GM19395 (cell line): ENCODE results near the gene C14orf119.

Source experiments
- ATAC-seq: cut with Tn5 transposase; IDR thresholded peaks from one replicate; pipeline ENCODE4 v1.9.1; 2021; ENCODE audit warnings: mild to moderate bottlenecking, moderate library complexity; ENCODE audit not compliant: unreplicated experiment

C14orf119 gene

DNA sequence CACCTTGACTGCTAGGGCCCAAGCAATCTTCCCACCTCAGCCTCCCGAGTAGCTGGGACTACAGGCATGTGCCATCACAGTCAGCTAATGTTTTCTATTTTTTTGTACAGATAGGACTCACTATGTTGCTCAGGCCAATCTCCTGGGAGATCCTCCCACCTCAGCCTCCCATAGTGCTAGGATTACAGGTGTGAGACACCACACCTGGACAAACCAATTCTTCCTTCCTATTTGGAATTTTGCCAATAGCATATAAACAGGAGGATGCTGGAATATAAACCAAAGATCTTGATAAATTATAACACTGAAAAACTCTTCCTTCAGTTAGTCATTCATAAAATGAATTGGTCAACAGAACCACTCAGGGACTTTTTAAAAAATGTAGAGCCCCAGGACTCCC is 8.7 kb upstream of the C14orf119 start:
- ATAC-seq: no peak

DNA sequence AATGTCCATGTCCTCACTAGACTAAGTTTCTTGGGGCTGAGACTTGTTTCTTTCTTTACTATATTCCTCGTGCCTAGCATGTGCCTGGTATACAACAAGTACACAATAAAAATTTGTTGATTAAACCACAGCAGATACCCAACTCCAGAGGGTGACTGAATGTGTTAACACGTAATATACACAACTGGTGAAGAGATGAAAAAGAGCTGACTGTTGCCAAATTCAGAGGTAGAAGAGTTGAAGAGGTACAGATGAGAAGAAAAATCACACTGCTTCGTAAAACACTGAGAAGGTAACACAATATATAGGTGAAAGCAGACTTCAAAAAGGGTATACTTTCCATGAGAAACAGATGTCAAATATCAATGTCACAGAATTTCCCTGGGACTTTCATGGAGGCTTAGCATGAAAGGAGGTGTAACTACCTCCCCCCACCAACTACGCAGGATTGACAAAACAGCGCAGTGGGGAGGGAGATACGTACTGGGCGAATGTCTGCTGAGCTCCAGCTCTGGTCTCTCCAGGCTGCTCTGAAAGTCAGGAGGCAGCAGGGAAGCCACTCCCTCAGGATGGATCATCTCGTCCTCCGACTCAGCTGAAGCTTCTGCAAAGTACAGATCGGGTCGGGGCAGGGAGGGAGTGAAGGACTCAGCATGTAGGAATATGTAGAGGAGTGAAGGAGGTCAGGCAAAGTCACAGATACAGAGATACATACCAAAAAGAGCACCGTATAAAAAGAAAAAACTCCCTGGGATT is 5.6 kb upstream of the C14orf119 start:
- ATAC-seq: no peak

DNA sequence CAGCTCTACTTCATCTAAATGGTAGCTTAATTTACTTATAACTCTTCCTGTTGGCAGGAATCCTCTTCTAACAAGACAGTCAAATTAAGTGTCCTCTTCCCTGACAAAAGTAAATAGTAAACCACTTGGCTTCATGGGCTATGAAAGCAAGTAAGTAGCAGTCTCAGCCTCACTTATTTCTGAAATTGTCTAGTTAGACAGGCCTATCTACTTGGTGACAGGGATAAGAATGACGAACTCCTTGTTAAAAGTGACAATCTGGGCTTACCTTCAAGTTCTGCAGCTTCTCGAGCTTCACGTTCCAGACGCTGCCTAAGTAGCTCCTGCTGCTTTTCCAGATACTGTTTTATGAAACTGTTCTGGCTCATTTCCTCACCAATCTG is 5.1 kb upstream of the C14orf119 start:
- ATAC-seq: no peak

DNA sequence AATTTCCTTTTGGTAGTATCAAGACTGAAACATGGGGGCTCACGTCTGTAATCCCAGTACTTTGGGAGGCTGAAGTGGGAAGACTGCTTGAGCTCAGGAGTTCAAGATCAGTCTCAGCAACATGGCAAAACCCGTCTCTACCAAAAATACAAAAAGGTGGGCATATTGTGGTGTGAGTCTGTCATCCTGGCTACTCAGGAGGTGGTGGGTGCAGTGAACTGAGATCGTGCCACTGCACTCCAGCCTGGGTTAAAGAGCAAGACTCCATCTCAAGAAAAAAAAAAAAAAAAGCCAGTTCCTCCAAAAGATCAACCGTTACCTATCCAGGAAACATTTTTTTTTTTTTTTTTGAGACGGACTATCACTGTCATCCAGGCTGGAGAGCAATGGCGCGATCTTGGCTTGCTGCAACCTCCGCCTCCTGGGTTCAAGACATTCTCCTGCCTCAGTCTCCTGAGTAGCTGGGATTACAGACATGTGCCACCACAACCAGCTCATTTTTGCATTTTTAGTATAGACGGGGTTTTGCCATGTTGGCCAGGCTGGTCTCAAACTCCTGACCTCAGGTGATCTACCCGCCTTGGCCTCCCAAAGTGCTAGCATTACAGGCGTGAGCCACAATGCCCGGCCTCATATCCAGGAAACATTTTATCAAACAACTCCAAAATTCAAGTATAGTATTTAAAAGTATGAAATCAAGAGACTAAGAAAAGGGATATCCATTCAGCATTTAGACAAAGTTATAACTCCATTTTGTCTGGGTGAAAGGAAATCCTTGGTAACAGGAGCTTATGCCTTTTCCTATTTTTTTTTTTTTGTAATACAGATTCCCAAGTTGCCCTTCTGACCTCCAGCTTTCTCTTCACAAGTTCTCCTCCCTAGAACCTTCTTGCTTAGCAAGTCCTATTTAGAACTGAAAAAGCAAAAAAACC is 3.7 kb upstream of the C14orf119 start:
- ATAC-seq: no peak

DNA sequence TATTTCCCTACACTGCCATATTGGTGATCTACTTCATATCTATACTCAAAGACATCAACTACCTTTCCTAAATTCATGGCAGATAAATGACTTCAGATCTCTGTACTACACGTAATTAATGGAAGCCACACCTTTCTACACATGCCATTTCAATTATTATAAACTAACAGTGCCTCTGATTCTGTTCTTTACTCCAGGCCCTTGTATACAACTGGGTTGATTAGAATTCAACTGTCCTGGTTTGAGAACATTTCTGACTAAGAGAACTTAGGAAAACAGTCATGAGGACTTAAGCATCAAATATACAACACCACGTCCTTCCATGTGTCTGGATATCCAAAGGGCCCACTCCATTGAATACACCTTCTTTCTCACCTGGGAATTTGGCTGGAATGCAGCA is 2.2 kb upstream of the C14orf119 start:
- no peak for ATAC-seq

DNA sequence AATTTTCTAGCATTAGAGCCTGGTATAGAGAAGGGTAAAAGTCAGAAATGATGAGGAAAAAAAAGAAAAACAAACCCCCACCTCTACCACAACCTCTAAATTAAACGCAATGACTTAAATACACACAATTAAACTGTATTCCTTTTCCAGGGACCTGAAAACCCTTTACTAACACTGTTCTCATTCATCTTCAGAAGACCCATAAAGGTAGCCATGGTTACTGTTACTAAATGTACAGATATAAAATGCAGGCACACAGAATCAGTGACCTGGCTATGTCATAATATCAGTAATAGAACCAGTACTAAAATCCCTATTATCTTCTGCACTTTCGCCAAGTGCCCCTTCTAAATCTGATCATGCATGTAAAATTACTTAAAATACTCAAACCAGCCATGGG is 1.8 kb upstream of the C14orf119 start:
- no peak for ATAC-seq

DNA sequence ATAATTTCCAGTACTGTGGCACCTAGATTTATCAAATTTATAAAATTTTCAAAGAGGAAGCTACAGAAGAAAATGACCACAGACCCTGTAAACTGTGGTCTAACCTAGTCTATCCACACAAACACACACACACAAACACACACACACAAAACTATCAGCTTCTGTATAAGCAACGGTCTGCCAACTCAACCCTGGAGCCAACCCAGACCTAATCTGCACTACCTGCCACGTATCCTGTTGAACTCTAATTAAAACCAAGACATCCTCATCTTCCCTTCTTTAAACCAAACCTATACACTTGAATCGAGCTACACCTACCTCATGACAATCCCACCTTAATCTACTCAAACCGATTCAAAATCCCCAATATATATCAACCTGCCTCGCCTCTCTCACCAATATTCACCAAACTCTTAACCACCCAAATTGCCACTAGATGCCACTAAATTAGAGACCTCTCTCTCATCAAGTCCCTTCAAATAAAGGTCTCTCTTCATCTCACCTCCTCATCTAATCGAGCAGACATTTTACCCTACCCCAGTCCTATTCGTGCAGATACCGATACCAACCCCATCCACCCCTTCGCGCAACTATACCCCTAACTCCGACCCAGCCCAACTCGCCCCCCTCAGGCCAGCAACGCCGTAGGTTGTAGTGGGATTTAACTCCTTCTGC is 1.2 kb upstream of the C14orf119 start:
- no peak for ATAC-seq

DNA sequence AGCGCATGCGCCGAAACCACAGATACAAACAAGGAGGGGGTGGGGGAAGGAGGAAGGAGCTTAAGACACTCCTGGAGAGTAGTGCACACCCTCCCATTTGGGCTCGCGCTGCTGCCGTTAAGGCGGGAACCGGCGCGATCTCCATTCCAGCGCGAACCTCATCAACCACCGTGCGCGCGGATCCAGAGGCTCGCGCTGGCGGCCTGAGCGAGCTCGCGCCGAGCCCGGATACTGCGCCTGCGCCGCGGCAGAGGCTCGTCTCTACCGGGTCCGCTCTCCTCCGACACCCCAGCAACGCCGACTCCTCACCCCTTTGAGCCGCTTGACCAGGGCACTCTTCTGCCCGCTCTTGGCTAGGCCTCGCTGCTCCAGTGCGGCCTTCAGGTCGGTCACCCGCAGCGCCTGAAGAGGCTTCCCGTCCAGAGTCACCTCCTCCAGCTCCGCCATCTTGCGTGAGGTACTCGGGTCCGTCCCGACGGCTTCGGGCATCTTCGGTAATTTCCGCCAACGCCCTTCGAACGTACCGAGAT is 574 bp upstream of the C14orf119 start, which contains the start of gene ACIN1:
Gene ACIN1, minus strand, starts transcription at position 471 of the 530 bp plus-strand sequence. Its CDS starts 24 bp downstream, at position 447.
- ATAC-seq: peak; percentile 37

DNA sequence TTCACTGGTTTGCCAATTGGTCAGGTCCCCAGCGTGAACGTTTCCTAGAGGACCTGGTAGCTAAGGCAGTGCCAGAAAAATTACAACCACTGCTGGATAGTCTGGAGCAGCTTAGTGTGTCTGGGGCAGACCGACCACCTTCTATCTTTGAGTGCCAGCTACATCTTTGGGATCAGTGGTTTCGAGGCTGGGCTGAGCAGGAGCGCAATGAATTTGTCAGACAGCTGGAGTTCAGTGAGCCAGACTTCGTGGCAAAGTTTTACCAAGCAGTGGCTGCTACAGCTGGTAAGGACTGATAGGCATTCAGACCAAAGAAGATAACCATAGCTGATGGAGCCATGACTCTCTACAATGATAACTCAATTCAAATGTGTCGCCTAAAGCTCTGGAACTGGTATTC is 2.5 kb downstream of the C14orf119 start:
- no peak for ATAC-seq

DNA sequence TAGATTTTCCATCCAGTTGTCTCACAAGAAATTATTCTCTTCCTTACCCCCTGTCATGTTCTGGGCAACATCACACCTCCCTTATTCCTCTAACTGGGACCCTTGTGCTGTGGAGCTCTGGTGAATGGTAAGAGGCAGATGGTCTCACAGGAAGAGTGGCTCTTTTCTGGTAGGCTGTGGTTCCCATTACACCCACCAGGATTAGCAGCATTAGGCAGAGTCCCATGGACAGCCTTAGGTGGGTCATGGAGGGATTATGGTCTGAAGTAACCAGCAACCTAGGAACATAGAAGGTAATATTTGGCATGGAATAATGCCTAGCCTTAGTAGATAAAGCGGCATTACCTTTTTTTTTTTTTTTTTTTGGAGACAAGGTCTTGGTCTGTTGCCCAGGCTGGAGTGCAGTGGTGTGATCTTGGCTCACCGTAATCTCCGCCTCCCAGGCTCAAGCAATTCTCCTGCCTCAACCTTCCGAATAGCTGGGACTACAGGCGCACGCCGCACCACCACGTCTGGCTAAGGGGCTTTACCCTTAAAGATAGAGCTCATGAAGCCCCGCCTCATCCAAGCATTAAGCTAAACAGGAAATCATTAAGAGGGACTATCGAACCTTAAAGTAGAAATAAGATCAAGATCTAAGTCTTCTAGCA is 4.0 kb downstream of the C14orf119 start:
- ATAC-seq: no peak

DNA sequence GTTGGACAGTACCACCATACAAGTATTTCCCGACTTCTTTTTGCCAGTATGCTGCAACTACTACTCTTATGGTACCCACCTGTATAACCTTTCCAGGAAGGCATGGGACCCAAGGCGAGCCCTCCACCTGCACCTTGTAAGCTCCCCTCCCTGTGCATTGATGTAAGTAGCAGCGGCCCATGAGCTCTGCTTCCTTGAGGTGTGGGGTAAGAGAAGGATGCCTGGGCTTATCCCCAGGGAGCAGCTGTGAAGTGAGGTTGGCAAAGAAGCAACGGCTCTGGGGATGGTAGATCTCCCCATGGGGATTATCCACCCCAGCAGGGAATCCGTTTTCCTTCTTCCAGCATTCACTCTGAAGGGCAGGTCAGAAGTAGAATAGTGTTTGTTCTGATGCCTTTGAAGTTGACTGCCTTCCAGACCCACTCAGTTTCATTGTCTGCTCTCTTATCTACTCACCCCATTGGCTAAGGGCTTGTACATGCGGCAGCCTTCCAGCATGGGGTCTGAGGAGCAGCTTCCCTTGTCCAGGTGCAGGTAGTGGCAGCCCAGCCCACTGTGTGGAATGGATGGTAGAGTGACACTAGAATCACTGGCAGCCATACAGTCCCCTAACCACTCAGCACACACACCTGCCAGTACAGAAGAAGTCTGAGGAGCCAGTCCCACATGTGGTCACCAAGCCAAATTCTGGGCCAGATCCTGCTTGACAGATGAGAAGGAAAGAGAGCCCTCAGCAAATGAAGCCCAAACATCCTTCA is 6.1 kb downstream of the C14orf119 start:
- ATAC-seq: no peak

DNA sequence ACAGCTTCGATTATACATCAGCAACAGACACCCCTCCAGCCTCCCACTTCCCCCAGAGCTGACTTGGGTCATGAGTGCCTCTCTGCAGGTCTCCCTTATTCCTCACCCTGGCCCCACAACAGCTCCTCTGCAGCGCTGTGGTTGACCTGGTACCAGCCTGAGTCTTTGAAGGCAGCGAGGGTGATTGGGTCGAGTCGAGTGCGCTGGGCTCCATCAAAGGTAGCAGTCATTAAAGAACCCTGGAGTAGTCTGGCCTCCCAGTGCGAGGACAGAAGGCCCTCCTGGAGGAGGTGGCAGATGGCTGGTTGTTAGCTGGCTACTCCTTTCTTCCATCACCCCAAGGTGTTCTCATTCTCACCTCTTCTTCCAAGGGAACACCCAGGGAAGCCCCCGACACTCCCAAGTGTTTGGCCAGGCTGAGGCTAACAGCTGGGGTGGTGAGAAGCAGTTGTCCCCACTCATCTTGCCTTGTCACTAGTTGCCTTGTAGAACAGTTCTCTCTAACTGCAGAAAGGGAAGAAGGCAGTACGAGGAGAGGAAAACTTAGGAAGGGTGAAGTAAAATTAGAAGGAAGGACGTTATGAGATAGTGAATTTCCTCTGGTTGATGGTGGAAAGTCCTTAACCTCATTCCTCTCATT is 6.8 kb downstream of the C14orf119 start:
- no peak for ATAC-seq

DNA sequence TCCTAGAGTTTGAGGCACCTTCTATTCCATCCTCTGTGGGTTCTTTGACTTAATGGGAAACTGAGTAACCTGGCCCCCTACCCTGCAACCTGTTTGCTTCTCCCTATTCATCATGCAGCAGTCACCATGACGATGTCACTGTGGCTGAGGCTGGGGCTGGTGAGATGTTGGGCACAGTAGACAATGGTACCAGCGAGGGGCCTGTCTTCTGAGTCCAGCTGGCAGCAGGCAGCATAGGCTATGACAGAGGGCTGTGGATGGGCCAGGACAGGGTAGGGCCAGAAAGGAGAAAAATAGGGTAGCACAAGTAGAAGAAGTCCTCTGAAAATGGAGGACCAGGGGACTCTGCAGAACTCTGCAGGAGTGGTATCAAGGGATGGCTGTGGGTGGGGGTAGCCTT is 7.5 kb downstream of the C14orf119 start:
- no peak for ATAC-seq

DNA sequence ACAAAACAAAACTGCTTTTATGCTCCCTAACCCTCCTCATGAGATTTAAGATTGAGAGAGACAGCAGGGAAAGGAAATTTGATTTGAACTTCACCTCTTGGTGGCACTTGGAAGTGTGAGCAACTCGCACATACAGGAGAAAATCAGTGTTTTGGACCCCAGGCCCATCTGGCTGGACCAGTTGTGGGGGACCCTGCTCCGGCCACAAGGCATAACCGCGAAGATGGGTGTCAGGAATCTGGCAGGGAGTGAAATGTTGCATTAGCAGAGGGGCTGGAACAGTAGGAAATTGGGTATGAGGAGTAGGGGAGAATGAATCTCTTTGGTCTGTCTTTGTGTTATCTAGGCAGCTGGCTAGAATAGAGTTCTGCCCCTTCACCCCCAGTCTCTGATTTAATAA is 8.3 kb downstream of the C14orf119 start:
- ATAC-seq: no peak

DNA sequence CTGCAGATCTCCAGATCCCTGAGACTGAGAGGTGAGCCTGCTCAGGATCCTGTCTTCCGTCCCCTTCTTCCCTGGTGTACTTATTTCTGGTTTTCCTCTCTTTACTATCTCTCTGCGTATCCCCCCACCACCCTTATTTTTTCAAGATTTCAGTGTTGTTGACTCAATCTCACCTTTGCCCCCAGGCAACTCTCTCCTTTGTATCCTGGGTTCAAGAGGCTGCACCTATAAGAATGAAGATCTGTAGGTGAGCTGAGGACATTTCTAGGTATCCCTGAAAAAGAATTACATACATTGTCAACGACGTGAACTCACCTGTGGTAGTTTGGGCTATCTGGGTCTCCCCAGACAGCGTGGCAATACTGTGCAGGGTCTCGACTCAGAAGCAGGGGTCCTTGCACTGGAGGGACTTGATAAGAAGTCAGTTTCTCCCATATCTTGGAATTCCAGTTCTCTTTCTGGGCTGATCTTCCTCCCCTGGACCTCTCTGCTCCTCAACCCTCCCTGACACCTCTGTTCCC is 8.8 kb downstream of the C14orf119 start:
- ATAC-seq: no peak

DNA sequence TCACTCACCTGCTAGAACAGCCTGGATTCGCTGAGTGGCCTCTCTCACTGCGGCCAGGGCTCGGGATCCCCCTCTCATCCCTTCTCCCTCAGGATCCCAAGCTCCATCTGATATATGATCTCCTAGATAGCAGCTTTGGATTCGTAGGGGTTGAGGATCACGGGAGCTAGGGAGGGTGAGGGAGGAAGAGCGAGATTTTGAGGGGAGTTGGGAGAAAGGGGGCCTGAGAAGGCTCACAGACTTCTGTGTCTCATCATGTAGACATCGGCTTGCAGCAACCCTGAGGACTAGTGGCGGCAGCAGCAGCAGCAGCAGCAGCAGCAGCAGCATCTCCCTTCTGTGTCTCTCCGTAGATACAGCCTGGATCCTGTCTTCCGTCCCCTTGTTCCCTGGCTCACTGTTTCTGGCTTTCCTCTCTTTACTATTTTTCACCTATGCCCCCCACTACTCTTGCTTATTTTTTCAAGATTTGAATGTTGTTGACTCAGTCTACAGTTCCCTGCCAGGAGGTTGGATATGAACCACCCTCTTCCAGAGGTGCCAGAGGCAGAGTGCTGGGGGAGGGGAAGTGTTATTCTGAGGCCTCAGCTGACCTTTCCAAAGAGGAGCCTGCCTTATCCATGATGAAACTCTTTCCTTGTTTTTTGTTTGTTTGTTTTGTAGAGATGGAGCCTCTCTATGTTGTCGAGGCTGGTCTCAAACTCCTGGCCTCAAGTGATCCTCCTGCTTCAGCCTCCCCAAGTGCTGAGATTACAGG is 9.5 kb downstream of the C14orf119 start, which contains the start of gene CIROP:
Gene CIROP, minus strand, starts transcription at position 399 of the 757 bp plus-strand sequence. Its CDS starts 69 bp downstream, at position 330.
- no peak for ATAC-seq

DNA sequence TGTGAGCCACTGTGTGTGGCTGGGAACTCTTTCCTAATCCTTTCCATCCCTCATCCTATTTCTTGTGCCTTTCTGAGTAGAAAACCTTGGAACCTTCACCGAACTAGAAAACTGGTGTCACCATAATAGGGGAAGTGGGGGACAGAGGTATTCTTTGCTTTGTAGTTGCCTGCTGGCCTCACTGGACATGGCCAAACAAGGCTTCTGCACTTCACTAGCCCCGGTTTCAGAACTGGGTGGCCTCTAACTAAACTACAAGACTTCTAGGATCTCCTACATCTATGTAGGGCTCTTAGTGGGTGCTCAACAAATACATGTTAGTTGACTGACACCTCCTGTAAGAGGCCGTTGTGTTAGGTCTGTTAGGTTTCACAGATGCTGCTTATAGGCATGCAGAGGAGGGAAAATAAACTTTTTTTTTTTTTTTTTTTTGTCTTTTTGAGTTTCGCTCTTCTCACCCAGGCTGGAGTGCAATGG is 10.1 kb downstream of the C14orf119 start:
- ATAC-seq: no peak

DNA sequence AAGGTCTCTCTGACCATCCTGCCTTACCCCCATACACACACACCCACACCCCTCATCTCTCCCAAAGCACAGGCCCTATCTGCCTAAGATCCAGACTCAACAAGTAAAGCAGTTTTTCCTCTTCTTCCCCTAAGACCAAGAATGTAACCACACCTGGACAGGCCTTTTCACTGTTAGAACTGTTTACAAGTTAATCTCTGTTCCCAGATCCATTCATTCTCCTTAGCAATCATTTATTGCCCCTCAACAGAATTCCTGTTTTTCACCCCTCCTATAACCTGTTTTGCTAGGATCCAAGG is 11.4 kb downstream of the C14orf119 start:
- no peak for ATAC-seq
